HTERT RPE-1 (cell line): ENCODE measurements around the gene HIVEP3.

Source experiments
- in situ Hi-C: fragments of 300-500 bp; cut with MboI; formaldehyde crosslinking; loops from 4 replicates; pipeline ENCODE4 v1.14.3; 2020; ENCODE audit warnings: low sequenced_read_pairs

HIVEP3 gene

GRCh38 chr1:41542196-41542930, 376.4 kb downstream of the HIVEP3 start:
- in situ Hi-C loops: no loop called here

DNA sequence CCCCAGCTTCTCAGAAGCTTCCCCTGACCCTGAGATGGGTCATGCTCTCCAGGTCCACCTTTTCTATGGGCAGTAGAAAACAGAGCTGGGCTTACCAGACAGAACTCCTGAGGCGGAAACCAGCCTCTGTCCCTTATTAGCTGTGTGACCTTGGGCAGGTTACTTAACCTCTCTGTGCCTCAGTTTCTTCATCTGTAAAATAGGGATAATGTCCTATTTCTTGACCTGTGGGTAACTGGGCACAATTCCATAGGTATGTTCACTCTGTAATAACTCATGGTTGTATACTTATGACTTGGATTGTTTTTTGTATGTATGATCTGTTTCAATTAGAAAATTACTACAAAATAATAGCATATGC, 377.1 kb downstream of the HIVEP3 start:
- in situ Hi-C loops: no loop called here

DNA sequence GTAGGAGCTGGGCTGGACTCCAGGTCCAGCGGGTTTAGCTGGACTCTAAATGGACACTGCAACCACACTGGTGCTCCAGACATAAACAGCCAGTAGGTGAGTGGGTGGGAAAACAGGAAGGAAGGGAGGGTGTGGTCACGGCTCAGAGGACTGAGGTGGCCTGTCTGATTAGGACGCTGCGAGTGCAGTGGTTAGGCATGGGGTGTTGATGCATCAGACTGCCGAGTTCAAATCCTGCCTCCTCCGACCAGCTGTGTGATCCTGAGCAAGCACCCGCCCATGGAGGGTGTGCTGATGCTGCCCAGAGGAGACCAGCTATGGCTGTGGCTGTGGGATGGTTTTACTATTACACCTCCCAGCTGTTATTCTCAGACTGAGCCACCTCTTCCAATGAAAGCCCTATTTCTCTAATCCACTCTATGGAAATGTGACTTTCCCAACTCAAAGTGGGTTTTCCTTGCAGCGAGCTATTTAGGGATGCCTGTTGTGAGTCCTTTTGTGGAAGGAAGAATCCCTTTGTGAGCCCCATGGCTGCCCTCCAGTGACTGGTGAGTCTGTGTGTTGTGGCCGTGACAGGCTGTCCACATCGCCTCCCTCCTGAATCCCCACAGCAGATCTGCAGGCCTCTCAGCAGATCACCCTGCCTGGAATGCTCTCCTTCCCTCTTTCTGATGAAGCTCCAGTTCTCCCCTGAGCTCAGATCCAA, 377.7 kb downstream of the HIVEP3 start:
- in situ Hi-C loops: no loop called here

GRCh38 chr1:41539999-41540398, 378.7 kb downstream of the HIVEP3 start:
- in situ Hi-C loops: no loop called here

DNA sequence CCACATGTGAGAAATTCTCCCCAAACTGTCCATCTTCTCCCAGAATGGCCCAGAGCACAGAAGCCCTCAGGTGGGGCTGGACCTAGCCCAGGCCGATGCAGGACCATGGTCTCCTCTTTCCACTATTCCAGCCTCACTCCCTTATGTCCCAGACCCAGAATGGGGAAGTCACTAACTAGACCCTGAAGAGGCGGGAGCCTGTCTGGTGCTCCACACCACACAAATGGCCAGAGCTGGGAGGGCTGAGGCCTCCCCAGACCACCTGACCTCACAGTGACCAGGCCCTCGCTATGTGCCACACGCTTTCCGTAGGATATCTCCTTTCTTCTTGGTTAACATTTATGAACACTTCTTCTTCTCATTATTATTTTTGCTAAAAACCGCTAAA, 379.3 kb downstream of the HIVEP3 start:
- in situ Hi-C loops: no loop called here

- in situ Hi-C loops: no loop called here
Observed at GRCh38 chr1:41538741-41539417, 379.8 kb downstream of the HIVEP3 start.

DNA sequence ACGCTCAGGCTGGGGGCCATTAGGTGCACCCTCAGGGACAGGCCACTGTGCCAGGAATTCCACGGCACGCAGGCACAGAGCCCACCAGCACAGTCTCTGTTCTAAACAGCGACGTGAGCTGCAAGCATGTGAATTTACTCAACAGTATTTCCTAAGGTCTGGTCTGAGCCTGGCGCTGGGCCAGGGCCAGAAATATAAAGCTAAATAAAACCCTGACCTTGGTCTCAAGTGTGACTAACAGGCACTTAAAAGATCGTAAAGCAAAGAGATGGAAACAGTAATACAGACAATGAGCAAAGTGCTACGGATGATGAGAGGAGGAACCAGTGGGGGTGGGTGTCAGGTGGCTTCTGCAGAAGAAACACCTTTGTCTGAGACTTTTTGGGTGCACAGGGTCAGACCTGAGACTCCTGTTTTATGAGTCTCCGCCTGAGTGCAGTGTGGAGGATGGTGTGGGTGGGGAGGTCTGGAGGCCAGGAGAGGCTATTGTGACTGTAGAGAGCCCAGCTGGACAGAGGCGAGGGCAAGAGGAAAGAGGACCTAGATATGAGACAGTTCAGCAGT, 380.9 kb downstream of the HIVEP3 start:
- in situ Hi-C loops: no loop called here

- in situ Hi-C loops: no loop called here
Observed at GRCh38 chr1:41537251-41537650, 381.5 kb downstream of the HIVEP3 start.

GRCh38 chr1:41536361-41536802, 382.3 kb downstream of the HIVEP3 start:
- in situ Hi-C loops: no loop called here

DNA sequence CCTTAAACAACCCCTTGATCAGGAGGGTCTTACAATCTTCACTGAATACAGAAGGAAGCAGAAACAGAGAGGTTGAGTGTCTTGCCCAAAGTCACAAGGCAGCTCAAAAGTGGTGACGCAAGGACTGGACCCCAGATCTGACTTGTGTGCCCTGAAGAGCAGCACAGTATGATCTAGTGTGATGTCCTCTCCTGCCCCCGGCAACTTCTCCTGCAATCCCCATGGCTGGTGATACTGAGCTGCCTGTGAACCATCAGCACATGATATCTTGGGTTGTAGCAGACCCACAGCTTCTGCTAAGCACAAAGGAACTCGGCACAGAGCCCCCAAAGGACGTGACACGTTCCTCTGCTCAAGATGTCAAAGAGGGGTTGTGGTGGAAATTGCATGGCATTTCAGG, 383.0 kb downstream of the HIVEP3 start:
- in situ Hi-C loops: no loop called here

DNA sequence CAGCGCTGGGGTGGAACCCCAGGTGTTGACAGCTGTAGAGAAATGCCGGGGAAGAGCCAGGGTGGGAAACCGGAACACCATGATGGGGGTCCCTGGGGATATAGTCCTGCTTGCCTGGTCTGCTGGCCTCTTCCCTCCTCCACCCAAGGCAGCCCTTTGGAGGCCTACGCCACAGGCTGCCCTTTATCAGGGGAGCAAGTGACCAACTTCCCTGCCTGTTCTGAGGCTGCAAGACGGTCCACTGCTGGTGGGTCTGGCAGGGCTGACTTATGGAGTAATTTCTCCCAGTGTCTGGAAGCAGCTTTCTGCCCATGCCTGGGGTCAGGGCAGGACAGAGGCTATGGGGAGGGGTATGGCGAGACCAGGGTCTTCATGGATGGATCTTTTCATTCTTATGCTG, 383.4 kb downstream of the HIVEP3 start:
- in situ Hi-C loops: no loop called here

DNA sequence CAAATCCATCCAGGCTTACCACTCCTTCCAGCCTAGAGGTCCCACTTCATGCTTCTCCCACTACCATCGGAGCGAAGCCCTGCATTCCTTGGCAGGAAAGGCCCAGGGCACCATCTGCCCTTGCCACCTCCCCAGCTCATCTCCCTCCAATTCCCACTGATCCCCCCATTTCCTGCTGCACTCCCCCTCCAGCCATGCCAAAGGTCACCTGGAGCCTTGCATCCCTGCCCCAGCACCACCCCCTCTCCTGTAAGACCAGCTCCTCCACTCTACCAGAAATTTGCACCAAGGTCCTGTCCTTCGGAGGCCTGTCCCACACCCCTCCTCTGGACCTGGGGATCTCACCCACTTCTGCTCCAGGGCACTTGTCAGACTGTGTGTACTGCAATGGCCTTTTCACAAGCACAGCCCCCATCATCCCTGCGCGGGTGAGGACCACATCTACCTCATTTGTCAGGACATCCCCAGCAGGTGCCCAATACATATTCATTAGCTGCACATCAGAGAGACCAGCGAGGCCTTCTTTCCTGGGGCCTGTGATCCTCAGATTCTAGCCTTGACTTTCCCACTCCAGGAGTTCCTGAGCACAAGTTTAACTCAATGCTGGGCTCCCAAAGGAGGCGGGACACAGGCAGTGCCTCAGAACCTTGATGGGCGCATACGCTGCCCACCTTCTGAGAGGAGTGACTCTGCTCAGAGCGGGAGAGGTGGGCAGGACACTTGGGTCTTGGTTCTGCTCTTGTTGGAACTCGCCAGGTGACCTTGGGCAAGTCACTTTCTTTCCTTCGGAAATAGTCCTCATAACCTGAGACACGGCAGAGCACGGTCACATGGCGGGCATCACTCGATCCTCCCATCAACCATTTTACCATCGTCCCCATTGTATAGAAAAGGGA, 384.3 kb downstream of the HIVEP3 start:
- in situ Hi-C loops: no loop called here

- in situ Hi-C loops: no loop called here
Observed at GRCh38 chr1:41533731-41534080, 385.0 kb downstream of the HIVEP3 start.

DNA sequence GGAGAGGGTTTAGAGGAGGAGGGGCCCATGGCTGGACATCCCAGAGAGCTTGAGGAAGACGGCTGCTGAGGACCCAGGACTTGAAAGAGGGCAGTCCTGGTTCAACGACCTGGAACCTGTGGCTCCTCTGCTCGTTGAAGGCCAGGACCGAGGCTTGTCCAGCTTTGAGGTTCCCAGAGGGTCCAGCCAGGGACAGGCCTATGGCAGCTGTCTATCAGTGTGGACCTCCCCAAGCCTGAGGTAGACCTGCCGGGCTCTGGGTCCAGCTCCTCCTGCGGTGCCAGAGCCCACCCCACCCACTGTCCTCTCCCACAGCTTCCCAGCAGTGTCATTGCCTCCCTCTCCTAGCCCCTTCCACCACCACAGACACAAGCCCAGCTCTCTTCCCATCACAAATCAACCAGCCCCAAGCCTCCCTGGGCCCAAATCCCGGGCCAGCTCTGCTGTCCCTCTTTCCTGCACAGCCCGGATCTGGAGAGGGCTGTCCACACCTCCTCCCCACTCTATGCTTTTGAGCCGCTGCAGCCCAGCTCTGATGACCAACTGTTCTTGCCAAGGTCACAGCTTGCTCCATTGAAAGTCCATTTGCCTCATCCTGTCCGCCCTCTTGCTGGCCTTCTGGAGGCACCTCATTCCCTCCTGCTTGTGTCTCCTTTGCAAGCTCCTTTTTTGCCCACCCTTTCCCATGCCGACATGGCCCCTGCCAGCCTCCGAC, 385.5 kb downstream of the HIVEP3 start:
- in situ Hi-C loops: no loop called here

GRCh38 chr1:41532206-41532975, 386.3 kb downstream of the HIVEP3 start:
- in situ Hi-C loops: no loop called here

DNA sequence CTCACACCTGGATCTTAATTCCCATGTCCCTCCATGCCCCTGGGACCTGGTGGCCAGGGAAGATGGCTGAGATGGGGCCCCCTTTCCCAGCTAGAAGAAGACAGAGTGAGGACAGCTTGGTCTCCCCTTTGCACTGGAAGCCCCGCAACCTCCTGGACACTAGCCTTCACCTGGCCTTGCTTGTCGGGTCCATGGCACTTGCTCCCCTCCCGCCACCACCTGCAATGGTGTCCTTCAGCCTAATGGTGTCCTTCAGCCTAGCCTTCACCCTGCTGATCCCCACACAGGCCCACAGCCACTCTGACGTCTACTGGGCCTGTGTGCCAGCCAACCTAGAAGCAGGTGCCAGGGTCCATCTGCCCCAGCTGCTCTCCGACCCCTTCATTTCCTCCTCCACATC, 388.3 kb downstream of the HIVEP3 start:
- in situ Hi-C loops: no loop called here

DNA sequence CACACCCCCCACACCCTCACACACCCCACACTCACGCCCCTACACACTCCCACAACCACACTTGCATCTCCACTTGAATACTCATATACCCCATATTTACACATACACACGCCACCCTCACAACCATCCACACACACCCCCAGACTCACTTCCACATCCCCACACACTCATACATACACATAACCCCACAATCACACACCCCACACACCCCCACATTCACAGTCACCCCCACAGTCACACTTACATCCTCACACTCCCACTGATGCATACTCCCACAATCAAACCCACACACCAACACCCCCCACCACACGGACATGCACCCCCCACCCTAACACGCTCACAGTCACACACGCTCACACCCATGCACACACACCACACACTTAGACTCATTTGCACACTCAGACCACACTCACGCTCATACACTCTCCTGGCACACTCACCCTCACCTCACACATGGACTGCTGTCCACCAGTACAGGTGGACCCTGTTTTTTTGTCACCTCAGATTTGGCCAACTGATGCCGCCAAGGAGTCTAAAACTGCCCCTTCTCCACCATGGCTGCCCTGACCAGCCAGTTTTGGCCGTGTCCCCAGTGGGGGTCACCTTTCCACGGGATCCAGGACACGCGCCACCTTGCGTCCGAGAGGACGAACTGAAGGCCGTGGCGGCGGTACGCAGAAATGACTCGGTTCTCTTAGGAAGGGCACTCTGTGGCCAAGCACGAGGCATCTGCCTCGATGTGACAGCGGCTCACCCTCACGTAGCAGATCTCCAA, 388.9 kb downstream of the HIVEP3 start:
- in situ Hi-C loops: no loop called here

DNA sequence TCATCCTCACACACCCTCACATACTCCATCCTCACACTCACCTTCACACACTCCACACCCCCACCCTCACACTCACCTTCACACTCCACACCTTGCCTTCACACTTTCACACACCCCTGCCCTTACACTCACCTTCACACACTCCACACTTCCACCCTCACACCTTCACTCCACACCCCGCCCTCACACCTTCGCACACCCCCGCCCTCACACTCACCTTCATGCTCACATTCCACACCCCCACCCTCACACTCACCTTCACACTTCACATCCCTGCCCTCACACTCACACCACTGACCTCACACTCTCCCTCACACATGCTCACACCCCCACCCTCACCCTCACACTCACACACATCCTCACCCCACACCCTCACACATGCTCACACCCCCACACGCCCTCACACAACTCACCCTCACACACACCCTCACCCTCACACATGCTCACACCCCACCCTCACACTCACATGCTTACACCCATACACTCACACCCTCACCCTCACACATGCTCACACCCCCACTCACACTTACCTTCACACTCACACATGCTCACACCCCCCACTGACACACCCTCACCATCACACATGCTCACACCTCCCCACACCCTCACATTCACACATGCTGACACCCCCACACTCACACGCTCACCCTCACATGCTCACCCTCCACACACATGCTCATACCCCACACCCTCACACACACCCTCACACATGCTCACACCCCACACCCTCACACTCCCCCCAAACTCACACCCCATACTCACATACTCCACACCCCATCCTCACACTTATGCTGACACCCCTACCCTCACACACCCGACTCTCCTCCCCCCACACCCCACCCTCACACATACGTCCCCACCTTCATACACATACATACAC, 389.8 kb downstream of the HIVEP3 start:
- in situ Hi-C loops: no loop called here
